OCI-LY1 (cell line): ENCODE measurements around the gene KIRREL2.
A peak's percentile ranks its signal among the peaks of the same experiment; 100 is the strongest.

Experiments used
- H2AFZ ChIP-seq: fragments of 200-600 bp; sonication (generic), shearing (Covaris generic); 2 replicates; pipeline ENCODE4 v1.6.0; 2014; ENCODE audit warnings: antibody characterized with exemption, mild to moderate bottlenecking, low read length
- H3F3A ChIP-seq: fragments of 200-600 bp; sonication (generic), shearing (Covaris generic); 2 replicates; pipeline ENCODE4 v1.6.0; 2014; ENCODE audit warnings: mild to moderate bottlenecking, antibody characterized with exemption, low read length, moderate library complexity; ENCODE audit not compliant: insufficient read depth
- H3K27ac ChIP-seq: fragments of 200-600 bp; sonication (generic); 2 replicates; pipeline ENCODE4 v1.5.1; 2014; ENCODE audit warnings: low read length, mixed run types, mild to moderate bottlenecking, low read depth; ENCODE audit not compliant: poor library complexity, severe bottlenecking
- H3K27me3 ChIP-seq: fragments of 200-600 bp; sonication (generic); 2 replicates; pipeline ENCODE4 v1.6.0; 2014; ENCODE audit warnings: antibody characterized with exemption, mild to moderate bottlenecking, low read length, moderate library complexity; ENCODE audit not compliant: insufficient read depth
- H3K36me3 ChIP-seq: fragments of 200-600 bp; sonication (generic); 2 replicates; pipeline ENCODE4 v1.6.1; 2014; ENCODE audit warnings: mild to moderate bottlenecking, antibody characterized with exemption, low read length, moderate library complexity, mixed read lengths; ENCODE audit not compliant: insufficient read depth
- H3K4me1 ChIP-seq: fragments of 200-600 bp; sonication (generic); 2 replicates; pipeline ENCODE4 v1.5.1; 2014; ENCODE audit warnings: mild to moderate bottlenecking, low read length, moderate library complexity; ENCODE audit not compliant: insufficient read depth, severe bottlenecking
- H3K4me2 ChIP-seq: fragments of 200-600 bp; sonication (generic), shearing (Covaris generic); 2 replicates; pipeline ENCODE4 v1.6.1; 2014; ENCODE audit warnings: low read length
- H3K4me3 ChIP-seq: fragments of 200-600 bp; sonication (generic); 2 replicates; pipeline ENCODE4 v1.5.1; 2014; ENCODE audit warnings: low read length, low read depth, mild to moderate bottlenecking, mixed read lengths; ENCODE audit not compliant: poor library complexity, severe bottlenecking
- H3K79me2 ChIP-seq: fragments of 200-600 bp; shearing (Covaris generic); 2 replicates; pipeline ENCODE4 v1.6.1; 2016; ENCODE audit warnings: mixed run types, low read length, mixed read lengths; ENCODE audit not compliant: insufficient read depth
- H3K9ac ChIP-seq: fragments of 200-600 bp; sonication (generic), shearing (Covaris generic); 2 replicates; pipeline ENCODE4 v1.6.1; 2014; ENCODE audit warnings: mild to moderate bottlenecking, low read length, mixed read lengths
- H3K9me2 ChIP-seq: fragments of 200-600 bp; sonication (generic), shearing (Covaris generic); 2 replicates; pipeline ENCODE4 v1.6.1; 2014; ENCODE audit warnings: low read depth, mild to moderate bottlenecking, low read length, mixed read lengths
- H3K9me3 ChIP-seq: fragments of 200-600 bp; shearing (Covaris generic); 2 replicates; pipeline ENCODE4 v1.6.1; 2014; ENCODE audit warnings: low read length, mixed read lengths
- H4K20me1 ChIP-seq: fragments of 200-600 bp; sonication (generic), shearing (Covaris generic); 2 replicates; pipeline ENCODE4 v1.6.0; 2016; ENCODE audit warnings: mild to moderate bottlenecking, low read length; ENCODE audit not compliant: insufficient read depth
- CTCF ChIP-seq: fragments of 200-600 bp; sonication (generic), shearing (Covaris generic); IDR thresholded peaks from 2 replicates; pipeline ENCODE4 v1.5.1; 2017; ENCODE audit warnings: mild to moderate bottlenecking, antibody characterized with exemption, low read length, moderate library complexity, mixed read lengths
- EZH2 ChIP-seq: fragments of 200-600 bp; sonication (generic), shearing (Covaris generic); IDR thresholded peaks from 2 replicates; pipeline ENCODE4 v1.8.0; 2017; ENCODE audit warnings: borderline replicate concordance, mixed run types, mild to moderate bottlenecking, antibody characterized with exemption, low read length, moderate library complexity, mixed read lengths

KIRREL2 gene

GRCh38 chr19:35848486-35848885 lies 8.2 kb upstream of the KIRREL2 start:
- TF ChIP-seq EZH2 (no peak), CTCF (no peak)
- Histone ChIP-seq H3K27ac (no peak overlapping the region), H3K9me2 (no peaks in the 10 kb centered on the region), H3K4me2 (no peak overlapping the region), H3K9me3 (no peaks in the 10 kb centered on the region), H3K4me3 (no peak overlapping the region), H4K20me1 (no peaks in the 10 kb centered on the region), H3K9ac (no peak overlapping the region), H3K4me1 (no peaks in the 10 kb centered on the region), H3K27me3 (0 out of 2 replicates have a peak, but pooled peaks cover 7% of the 10 kb centered on the region), H3K36me3 (no peaks in the 10 kb centered on the region), H3F3A (no peaks in the 10 kb centered on the region), H3K79me2 (no peaks in the 10 kb centered on the region), H2AFZ (no peak overlapping the region)

GRCh38 chr19:35848919-35849505 lies 7.7 kb upstream of the KIRREL2 start:
- Histone ChIP-seq H3F3A (no peaks in the 10 kb centered on the region), H3K4me2 (no peak overlapping the region), H3K79me2 (no peaks in the 10 kb centered on the region), H4K20me1 (no peaks in the 10 kb centered on the region), H3K4me3 (no peak overlapping the region), H2AFZ (no peak overlapping the region), H3K27ac (no peak overlapping the region), H3K9me3 (no peaks in the 10 kb centered on the region), H3K9ac (no peak overlapping the region), H3K9me2 (no peaks in the 10 kb centered on the region), H3K4me1 (no peaks in the 10 kb centered on the region), H3K27me3 (0 out of 2 replicates have a peak, but pooled peaks cover 7% of the 10 kb centered on the region), H3K36me3 (no peaks in the 10 kb centered on the region)
- no peak for TF ChIP-seq EZH2
- TF ChIP-seq CTCF = no peak

- no peaks in the 10 kb centered on the region for H3K79me2 ChIP-seq
- TF ChIP-seq CTCF (no peak), EZH2 (no peak)
- H4K20me1 ChIP-seq = no peaks in the 10 kb centered on the region
- H3K9me2 ChIP-seq = no peaks in the 10 kb centered on the region
- 0 out of 2 replicates have a peak, but pooled peaks cover 13% of the 10 kb centered on the region for H3K27me3 ChIP-seq
- H3F3A ChIP-seq = no peaks in the 10 kb centered on the region
- no peak overlapping the region for H2AFZ ChIP-seq
- H3K4me1 ChIP-seq = peaks cover 3% of the 10 kb centered on the region
- H3K9ac ChIP-seq = no peak overlapping the region
- no peaks in the 10 kb centered on the region for H3K9me3 ChIP-seq
- H3K4me3 ChIP-seq = no peak overlapping the region
- no peaks in the 10 kb centered on the region for H3K36me3 ChIP-seq
- peak overlapping the region; percentile 2; the same call in 1 of the 2 replicates for H3K4me2 ChIP-seq
- H3K27ac ChIP-seq = no peak overlapping the region
Measured at GRCh38 chr19:35851213-35852028, 5.3 kb upstream of the KIRREL2 start.
